Measurements from ENCODE around the gene UXS1. TPM values are rescaled to one million over a fixed set of nuclear protein-coding genes. Genes with fewer than 3 reads are reported as not detected.

The UXS1 gene
- total RNA-seq, 4 donors from 2014 or later = 31.0 to 42.4 (median 36.8) TPM

DNA sequence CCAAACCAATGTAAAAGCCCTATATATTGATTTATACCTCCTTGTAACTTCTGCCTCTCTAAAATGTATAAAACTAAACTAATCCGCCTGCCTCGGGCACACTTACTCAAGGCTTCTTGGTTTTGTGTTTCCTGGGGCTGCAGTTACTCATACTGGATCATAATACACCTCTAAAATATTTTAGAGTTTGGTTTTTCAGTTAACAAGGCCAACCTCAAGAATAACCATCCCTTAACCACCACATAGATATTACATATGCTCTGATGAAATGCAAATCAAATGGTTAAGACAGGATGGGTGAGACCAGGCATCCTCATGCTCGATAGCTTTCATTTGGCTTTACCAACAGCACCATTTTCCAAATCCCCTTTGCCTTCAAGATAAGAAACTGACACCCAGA, 46.4 kb downstream of the UXS1 start:
- TF ChIP-seq POLR2AphosphoS5 (IDR thresholded peaks at IDR 0.05) (no peak), EP300 (IDR thresholded peaks at IDR 0.05) (no peak), POLR2A (IDR thresholded peaks at IDR 0.05; ENCODE audit: low read depth) (no peak)
- TF ChIP-seq, protein P1, sequence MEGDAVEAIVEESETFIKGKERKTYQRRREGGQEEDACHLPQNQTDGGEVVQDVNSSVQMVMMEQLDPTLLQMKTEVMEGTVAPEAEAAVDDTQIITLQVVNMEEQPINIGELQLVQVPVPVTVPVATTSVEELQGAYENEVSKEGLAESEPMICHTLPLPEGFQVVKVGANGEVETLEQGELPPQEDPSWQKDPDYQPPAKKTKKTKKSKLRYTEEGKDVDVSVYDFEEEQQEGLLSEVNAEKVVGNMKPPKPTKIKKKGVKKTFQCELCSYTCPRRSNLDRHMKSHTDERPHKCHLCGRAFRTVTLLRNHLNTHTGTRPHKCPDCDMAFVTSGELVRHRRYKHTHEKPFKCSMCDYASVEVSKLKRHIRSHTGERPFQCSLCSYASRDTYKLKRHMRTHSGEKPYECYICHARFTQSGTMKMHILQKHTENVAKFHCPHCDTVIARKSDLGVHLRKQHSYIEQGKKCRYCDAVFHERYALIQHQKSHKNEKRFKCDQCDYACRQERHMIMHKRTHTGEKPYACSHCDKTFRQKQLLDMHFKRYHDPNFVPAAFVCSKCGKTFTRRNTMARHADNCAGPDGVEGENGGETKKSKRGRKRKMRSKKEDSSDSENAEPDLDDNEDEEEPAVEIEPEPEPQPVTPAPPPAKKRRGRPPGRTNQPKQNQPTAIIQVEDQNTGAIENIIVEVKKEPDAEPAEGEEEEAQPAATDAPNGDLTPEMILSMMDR (IDR thresholded peaks at IDR 0.05) = no peak
- no peaks in the 10 kb centered on the region for H3K27me3 ChIP-seq
- WGBS = 94% methylated on average over 3 of the region's 3 CpGs
- peaks cover 0 to 10% (median 4%) of the 10 kb centered on the region in 4 donors for H3K36me3 ChIP-seq
- peaks cover 0 to 20% (median 18%) of the 10 kb centered on the region in 4 donors for H3K4me1 ChIP-seq
- H3K4me3 ChIP-seq = no peak overlapping the region
- intact Hi-C loops (cut with DNase I) = no loop called here
- H3K9me3 ChIP-seq = no peaks in the 10 kb centered on the region
- DNase-seq (ENCODE audit: extremely low spot score) = no peak
- H3K27ac ChIP-seq (replicated peaks in 1 of 4) = peak overlapping the region in 1 of 4 donors; percentile 27

DNA sequence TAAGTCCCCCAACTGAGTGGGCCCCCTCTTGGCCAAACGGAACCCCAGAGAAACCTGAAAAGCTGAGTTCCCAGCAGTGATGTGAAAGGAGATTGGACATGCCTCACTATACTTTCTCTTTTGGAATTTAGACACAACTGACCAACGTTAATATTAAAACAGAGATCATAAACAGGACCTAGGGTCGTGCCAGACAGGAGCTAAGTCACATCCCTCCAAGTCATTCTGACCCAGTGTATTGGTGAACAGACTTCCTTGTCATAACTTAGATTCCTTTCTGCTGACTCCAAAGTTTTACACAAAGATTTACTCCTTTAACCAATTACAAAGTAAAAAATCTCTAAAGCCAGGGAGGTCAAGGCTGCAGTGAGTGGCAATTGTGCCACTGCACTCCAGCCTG, 46.9 kb downstream of the UXS1 start:
- no peaks in the 10 kb centered on the region for H3K9me3 ChIP-seq
- H3K27me3 ChIP-seq = no peaks in the 10 kb centered on the region
- no peak overlapping the region for H3K4me3 ChIP-seq
- WGBS = 65% methylated on average over 3 of the region's 3 CpGs
- H3K27ac ChIP-seq (replicated peaks in 1 of 4) = peak overlapping the region in 1 of 4 donors; percentile 33
- DNase-seq (ENCODE audit: extremely low spot score) = no peak
- peaks cover 0 to 25% (median 18%) of the 10 kb centered on the region in 4 donors for H3K4me1 ChIP-seq
- intact Hi-C loops (cut with DNase I) = no loop called here
- H3K36me3 ChIP-seq = peaks cover 0 to 10% (median 4%) of the 10 kb centered on the region in 4 donors
- TF ChIP-seq EP300 (IDR thresholded peaks at IDR 0.05) (no peak), POLR2AphosphoS5 (IDR thresholded peaks at IDR 0.05) (no peak), POLR2A (IDR thresholded peaks at IDR 0.05; ENCODE audit: low read depth) (no peak)
- TF ChIP-seq, protein P1 (IDR thresholded peaks at IDR 0.05) = no peak

DNA sequence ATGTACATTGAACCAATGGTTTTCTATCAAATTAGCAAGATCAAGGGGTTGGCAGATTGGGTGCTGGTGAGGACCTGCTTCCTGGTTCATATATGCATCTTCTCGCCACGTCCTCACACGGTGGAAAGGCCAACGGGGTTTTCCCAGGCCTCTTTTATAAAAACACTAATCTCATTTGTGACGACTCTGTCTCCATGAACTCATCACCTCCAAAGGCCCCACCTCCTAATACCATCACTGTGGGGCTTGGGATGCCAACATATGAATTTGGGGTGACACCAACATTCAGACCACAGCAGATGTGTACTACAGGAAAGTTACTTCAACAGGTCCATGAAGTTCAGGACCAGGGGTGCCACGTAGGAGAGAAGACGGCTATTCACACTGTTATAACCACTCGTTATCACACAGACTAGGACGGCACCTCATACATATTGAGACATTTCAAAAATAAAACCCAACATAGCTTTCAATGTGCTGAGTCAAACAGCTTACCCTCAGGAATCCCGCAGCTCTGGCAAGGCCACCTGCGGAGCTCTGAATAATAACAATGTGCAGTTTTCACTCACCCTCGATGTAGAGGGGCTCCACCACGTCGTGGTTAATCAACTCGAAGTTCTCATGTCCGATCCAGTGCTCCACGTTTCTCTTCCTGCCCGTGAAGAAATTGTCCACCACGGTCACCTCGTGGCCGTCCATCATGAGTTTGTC, 49.3 kb downstream of the UXS1 start:
- H3K27me3 ChIP-seq = no peaks in the 10 kb centered on the region
- 87% methylated on average over 21 of the region's 21 CpGs for WGBS
- no peaks in the 10 kb centered on the region for H3K9me3 ChIP-seq
- TF ChIP-seq POLR2AphosphoS5 (IDR thresholded peaks at IDR 0.05) (no peak), POLR2A (IDR thresholded peaks at IDR 0.05; ENCODE audit: low read depth) (no peak), EP300 (IDR thresholded peaks at IDR 0.05) (no peak)
- TF ChIP-seq, protein P1 (IDR thresholded peaks at IDR 0.05) = no peak
- no peak overlapping the region for H3K4me3 ChIP-seq
- no peak for DNase-seq (ENCODE audit: extremely low spot score)
- peaks cover 0 to 38% (median 26%) of the 10 kb centered on the region in 4 donors for H3K4me1 ChIP-seq
- H3K36me3 ChIP-seq = peaks cover 0 to 7% (median 3%) of the 10 kb centered on the region in 4 donors
- intact Hi-C loops (cut with DNase I) = no loop called here
- H3K27ac ChIP-seq (replicated peaks in 1 of 4) = no peak overlapping the region

DNA sequence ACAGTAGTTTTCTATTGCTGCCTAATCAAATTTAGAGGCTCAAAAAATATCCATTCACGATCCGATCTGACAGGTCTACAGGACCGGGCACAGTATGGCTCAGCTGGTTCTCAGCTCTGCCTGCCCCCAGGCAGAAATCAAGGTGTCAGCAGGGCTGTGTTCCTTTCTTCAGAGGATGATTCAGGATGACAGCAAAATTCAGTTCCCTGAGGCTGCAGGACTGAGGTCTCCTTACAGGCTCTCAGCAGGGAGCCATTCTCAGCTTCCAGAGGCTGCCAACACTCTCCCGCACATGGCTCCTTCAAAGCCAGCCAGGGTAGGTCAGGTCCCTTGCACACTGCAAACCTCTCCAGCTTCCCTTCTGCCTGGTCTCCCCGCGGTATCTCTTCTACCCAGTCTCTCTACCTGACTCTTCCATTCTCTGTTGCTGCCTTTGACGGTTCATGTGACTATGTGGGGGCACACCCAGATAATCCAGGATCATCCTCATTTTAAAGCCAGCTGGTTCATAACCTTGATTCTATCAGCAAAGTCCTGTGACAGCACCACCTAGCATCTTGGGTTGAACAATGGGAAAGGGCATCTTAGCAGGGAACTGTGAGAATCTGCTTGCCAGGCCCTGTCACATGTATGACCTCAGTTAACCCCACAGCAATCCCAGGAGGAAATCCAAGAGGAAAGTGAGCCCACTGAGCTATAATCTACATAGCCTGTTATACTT, 50.4 kb downstream of the UXS1 start:
- H3K9me3 ChIP-seq = no peaks in the 10 kb centered on the region
- no peak overlapping the region for H3K4me3 ChIP-seq
- no peak for TF ChIP-seq POLR2A (IDR thresholded peaks at IDR 0.05; ENCODE audit: low read depth)
- TF ChIP-seq EP300 (IDR thresholded peaks at IDR 0.05) = no peak
- TF ChIP-seq, protein P1 (IDR thresholded peaks at IDR 0.05) = no peak
- no peak for TF ChIP-seq POLR2AphosphoS5 (IDR thresholded peaks at IDR 0.05)
- peaks cover 0 to 7% (median 3%) of the 10 kb centered on the region in 4 donors for H3K36me3 ChIP-seq
- H3K27ac ChIP-seq (replicated peaks in 1 of 4) = no peak overlapping the region
- WGBS = over 99% methylated on average over 7 of the region's 7 CpGs
- intact Hi-C loops (cut with DNase I) = no loop called here
- H3K4me1 ChIP-seq = peaks cover 8 to 49% (median 37%) of the 10 kb centered on the region in 4 donors
- no peaks in the 10 kb centered on the region for H3K27me3 ChIP-seq
- DNase-seq (ENCODE audit: extremely low spot score) = no peak
